Naive thymus-derived CD4-positive, alpha-beta T cell (primary cell): Measurements from ENCODE around the gene SRMS. TPM values are rescaled to one million over a fixed set of nuclear protein-coding genes. Genes with fewer than 3 reads are reported as not detected.

Experiments used
- ATAC-seq: fragments of 150-1000 bp; cut with Tn5 transposase; 2 replicates; pipeline ENCODE4 v1.10.0; 2021; ENCODE audit warnings: mild to moderate bottlenecking, moderate library complexity
- CTCF ChIA-PET: fragments of 350-600 bp; sonication (Branson Sonifier 250); formaldehyde crosslinking; loops from one replicate; lab custom pipeline; 2021; ENCODE audit warnings: antibody characterized with exemption; lab: Charles Lee
- POLR2A ChIA-PET: fragments of 350-600 bp; sonication (Branson Sonifier 250); formaldehyde crosslinking; loops from one replicate; lab custom pipeline; 2021; ENCODE audit warnings: antibody characterized with exemption, inconsistent platforms; lab: Charles Lee
- DNase-seq, 9 donors: peaks; one replicate each; pipeline versions ENCODE4 v3.0.0 to v3.0.0-alpha.2; 2020 to 2022; ENCODE audit warnings: mixed read lengths in 1 of 9
- H3K27ac ChIP-seq: one replicate; pipeline ENCODE4 v1.7.0; 2013; ENCODE audit warnings: mild to moderate bottlenecking, low read depth, low read length, moderate library complexity
- H3K27me3 ChIP-seq, 2 donors: one replicate each; pipeline ENCODE4 v1.7.0; 2013; ENCODE audit warnings: low read length in 2 of 2, mild to moderate bottlenecking in 2 of 2, moderate library complexity in 2 of 2; ENCODE audit not compliant: control insufficient read depth in 2 of 2, insufficient read depth in 2 of 2
- H3K36me3 ChIP-seq, 3 experiments: 1 replicate in 2 of 3; 2 replicates in 1 of 3; pipeline ENCODE4 v1.7.0; 2013; ENCODE audit warnings: low read length in 3 of 3, mild to moderate bottlenecking in 3 of 3, moderate library complexity in 1 of 3; ENCODE audit not compliant: insufficient read depth in 3 of 3, control insufficient read depth in 2 of 3
- H3K4me1 ChIP-seq, 2 donors: one replicate each; pipeline ENCODE4 v1.7.0; 2013; ENCODE audit warnings: low read length in 2 of 2, mild to moderate bottlenecking in 2 of 2, moderate library complexity in 1 of 2; ENCODE audit not compliant: control insufficient read depth in 2 of 2, insufficient read depth in 2 of 2
- H3K4me3 ChIP-seq: 2 replicates; pipeline ENCODE4 v1.7.0; 2013; ENCODE audit warnings: mild to moderate bottlenecking, low read length
- H3K9me3 ChIP-seq, 3 experiments: 1 replicate in 2 of 3; 2 replicates in 1 of 3; pipeline ENCODE4 v1.7.0; 2013; ENCODE audit warnings: low read length in 3 of 3; ENCODE audit not compliant: control insufficient read depth in 2 of 3
- H3K27ac Mint-ChIP-seq, 9 donors: one replicate each; pipeline ENCODE4 v1.8.0; 2020 to 2022; ENCODE audit warnings: mixed read lengths in 9 of 9, mild to moderate bottlenecking in 8 of 9, moderate library complexity in 5 of 9, inconsistent platforms in 2 of 9
- H3K27me3 Mint-ChIP-seq, 5 donors: one replicate each; pipeline ENCODE4 v1.8.0; 2021 to 2022; ENCODE audit warnings: mixed read lengths in 5 of 5, mild to moderate bottlenecking in 1 of 5
- H3K36me3 Mint-ChIP-seq, 5 donors: one replicate each; pipeline ENCODE4 v1.8.0; 2020 to 2022; ENCODE audit warnings: mixed read lengths in 5 of 5, mild to moderate bottlenecking in 3 of 5, inconsistent platforms in 1 of 5
- H3K4me1 Mint-ChIP-seq, 7 donors: one replicate each; pipeline ENCODE4 v1.8.0; 2020 to 2022; ENCODE audit warnings: mixed read lengths in 7 of 7, mild to moderate bottlenecking in 3 of 7, inconsistent platforms in 1 of 7
- H3K4me3 Mint-ChIP-seq, 10 donors: one replicate each; pipeline ENCODE4 v1.8.0; 2020 to 2022; ENCODE audit warnings: mild to moderate bottlenecking in 10 of 10, mixed read lengths in 10 of 10, moderate library complexity in 6 of 10, inconsistent platforms in 2 of 10
- H3K9me3 Mint-ChIP-seq, 11 donors: one replicate each; pipeline ENCODE4 v1.8.0; 2020 to 2022; ENCODE audit warnings: mixed read lengths in 11 of 11, mild to moderate bottlenecking in 4 of 11, inconsistent platforms in 1 of 11, moderate library complexity in 1 of 11
- intact Hi-C, 2 donors: fragments of 100-400 bp; cut with micrococcal nuclease; formaldehyde crosslinking; loops; one replicate each; pipeline ENCODE4 v1.15.1; 2023
- polyA plus RNA-seq, 2 donors: library from polyadenylated mRNA; unstranded; fragments of 300-500 nt; fragmentation: Illumina TruSeq; gene quantifications; one replicate each; pipeline ENCODE4 v1.2.3, GENCODE V29; 2021
- total RNA-seq, 6 experiments: library from RNA in 5 of 6; stranded (reverse) in 5 of 6; gene quantifications; 1 replicate in 5 of 6; 2 replicates in 1 of 6; pipeline ENCODE4 v1.2.3 and lab custom pipeline; 2021 to 2026

Gene SRMS
- total and polyA plus RNA-seq, 7 experiments from 2014 or later = 0.24 TPM; not detected in 6

DNA sequence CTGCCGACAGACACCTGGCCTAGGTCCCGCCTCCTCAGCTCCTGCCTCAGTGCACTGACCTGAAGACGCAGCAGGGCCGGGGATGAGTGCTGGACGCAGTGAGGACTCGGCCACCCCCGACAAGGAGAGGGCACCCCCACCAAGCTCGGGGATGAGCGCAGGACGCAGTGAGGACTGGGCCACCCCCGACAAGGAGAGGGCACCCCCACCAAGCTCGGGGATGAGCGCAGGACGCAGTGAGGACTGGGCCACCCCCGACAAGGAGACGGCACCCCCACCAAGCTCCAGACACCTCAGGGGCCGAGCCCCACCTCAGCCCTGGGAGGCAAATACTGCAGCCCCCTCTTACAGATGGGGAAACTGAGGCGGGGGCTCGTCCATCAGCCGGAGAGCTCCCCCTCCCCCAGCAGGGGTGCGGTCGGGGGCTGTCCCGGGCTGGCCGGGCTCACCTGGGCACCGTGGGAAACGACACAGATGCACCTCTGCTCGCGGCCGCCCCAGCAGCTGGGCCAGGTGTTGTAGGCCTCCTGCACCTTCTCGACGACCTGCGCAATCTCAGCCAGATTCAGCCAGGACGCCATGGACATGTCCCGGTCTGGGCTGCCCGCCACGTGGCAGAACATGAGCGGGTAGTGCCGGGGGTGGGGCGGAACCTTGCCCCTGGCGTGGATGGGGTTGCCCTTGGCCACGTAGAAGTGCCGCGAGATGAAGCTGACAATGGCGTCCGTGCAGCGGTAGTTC lies 19.0 kb upstream of the SRMS start:
- Mint-ChIP-seq H3K36me3 (peaks cover 0 to 11% (median 0%) of the 10 kb centered on the region in 5 donors), H3K4me3 (peak overlapping the region in 4 of 10 donors; percentile 25 to 86 (median 83)), H3K27ac (no peak overlapping the region), H3K9me3 (peaks cover 0 to 2% (median 0%) of the 10 kb centered on the region in 11 donors), H3K4me1 (peaks cover 9 to 34% (median 21%) of the 10 kb centered on the region in 7 donors), H3K27me3 (no peaks in the 10 kb centered on the region)
- no peak for ATAC-seq
- intact Hi-C loops = loop anchor here in 1 of 2 donors (2.0 kb wide), 1 partner anchor 14 kb away; no protein-coding TSS in a partner anchor
- no peaks in the 10 kb centered on the region for H3K9me3 ChIP-seq
- POLR2A ChIA-PET = interaction anchor here (1.1 to 2.9 kb wide), 5 partner anchors 12 to 171 kb away, joined by 3 to 10 read pairs (median 5); partner anchors contain the start of genes FNDC11 and PTK6
- H3K4me1 ChIP-seq = peaks cover 19 to 28% of the 10 kb centered on the region in 2 donors
- no peak for DNase-seq
- H3K36me3 ChIP-seq = peaks cover 0 to 43% (median 3%) of the 10 kb centered on the region in 3 experiments
- no peak overlapping the region for H3K27ac ChIP-seq
- H3K4me3 ChIP-seq = no peak overlapping the region
- CTCF ChIA-PET = no interaction called here
- H3K27me3 ChIP-seq = no peaks in the 10 kb centered on the region

DNA sequence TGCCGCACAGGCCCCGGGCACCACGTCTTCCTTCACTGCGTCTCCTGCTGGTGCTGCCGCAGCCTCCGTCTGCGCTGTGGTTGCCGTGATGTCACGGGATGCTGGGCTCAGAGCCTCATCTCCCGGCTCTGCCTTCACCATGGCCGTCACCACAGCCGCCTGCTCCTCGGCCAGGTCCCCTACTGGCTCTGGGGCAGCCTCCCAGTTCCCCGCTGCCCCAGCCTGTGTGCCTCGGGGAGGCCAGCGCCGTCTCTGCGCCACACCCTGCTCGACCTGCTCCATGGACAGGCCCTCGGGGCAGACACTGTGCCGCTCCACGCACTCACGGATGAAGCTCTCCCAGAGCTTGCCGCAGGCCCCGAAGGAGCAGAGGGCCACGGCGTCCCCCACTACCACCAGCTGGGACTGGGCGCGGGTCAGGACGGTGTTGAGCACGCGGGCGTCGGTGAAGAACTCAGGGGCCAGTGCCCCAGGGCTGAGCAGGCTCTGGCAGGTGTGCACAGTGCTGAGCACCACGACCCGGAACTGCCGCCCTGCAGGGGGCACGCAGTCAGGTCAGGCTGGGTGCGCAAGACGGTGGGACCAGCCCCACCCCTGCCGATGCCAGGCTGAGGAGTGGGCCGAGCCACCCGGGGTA lies 18.3 kb upstream of the SRMS start:
- DNase-seq (no peak), ATAC-seq (no peak)
- Histone ChIP-seq H3K36me3 (peaks cover 0 to 50% (median 3%) of the 10 kb centered on the region in 3 experiments), H3K4me1 (peaks cover 19 to 28% of the 10 kb centered on the region in 2 donors), H3K27me3 (no peaks in the 10 kb centered on the region), H3K27ac (no peak overlapping the region), H3K9me3 (no peaks in the 10 kb centered on the region), H3K4me3 (no peak overlapping the region)
- H3K9me3 Mint-ChIP-seq = peaks cover 0 to 2% (median 0%) of the 10 kb centered on the region in 11 donors
- ChIA-PET CTCF (no interaction called here), POLR2A (interaction anchor here (1.1 to 2.9 kb wide), 2 partner anchors 11 to 24 kb away, joined by 3 to 10 read pairs; partner anchors contain the start of gene FNDC11)
- intact Hi-C loops = loop anchor here in 1 of 2 donors (2.0 kb wide), 1 partner anchor 13 kb away; no protein-coding TSS in a partner anchor
- peak overlapping the region in 1 of 9 donors; percentile 21 for H3K27ac Mint-ChIP-seq
- peaks cover 0 to 11% (median 0%) of the 10 kb centered on the region in 5 donors for H3K36me3 Mint-ChIP-seq
- H3K27me3 Mint-ChIP-seq = no peaks in the 10 kb centered on the region
- peaks cover 9 to 34% (median 21%) of the 10 kb centered on the region in 7 donors for H3K4me1 Mint-ChIP-seq
- no peak overlapping the region for H3K4me3 Mint-ChIP-seq

DNA sequence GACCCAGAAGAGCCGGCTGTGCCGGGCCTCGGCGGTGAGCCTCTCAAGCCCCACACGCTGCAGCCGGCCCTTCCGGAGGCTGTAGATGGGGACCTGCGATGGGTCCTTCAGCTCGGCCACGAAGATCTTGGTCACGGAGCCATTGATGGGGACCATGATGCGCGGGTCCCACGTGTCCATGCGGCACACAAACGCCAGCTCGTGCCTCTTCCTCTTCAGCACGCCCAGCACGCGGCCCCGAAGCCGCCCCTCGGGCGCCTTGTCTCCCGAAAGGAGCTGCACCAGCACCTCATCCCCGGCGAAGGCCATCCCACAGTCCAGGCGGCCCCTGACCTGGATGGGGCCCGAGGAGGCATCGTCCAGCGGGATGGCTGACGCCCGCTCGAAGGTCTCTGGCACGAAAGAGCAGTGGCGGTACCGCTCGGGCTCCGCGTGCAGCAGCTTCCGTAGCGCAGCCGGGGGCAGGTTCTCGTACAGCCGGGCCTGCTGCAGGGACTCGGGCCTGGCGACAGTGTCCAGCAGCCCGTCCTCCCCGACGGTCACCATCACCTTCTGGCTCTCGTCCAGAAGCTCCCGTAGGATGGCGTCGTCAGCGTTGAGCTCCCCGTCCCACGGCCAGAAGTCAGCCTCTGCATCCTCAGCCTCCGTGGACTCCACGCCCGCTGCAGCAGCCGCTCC lies 17.6 kb upstream of the SRMS start:
- Mint-ChIP-seq H3K36me3 (peaks cover 0 to 15% (median 4%) of the 10 kb centered on the region in 5 donors), H3K27ac (peak overlapping the region in 1 of 9 donors; percentile 21), H3K4me1 (peaks cover 9 to 32% (median 21%) of the 10 kb centered on the region in 7 donors), H3K9me3 (peaks cover 0 to 4% (median 0%) of the 10 kb centered on the region in 11 donors), H3K27me3 (no peaks in the 10 kb centered on the region), H3K4me3 (no peak overlapping the region)
- intact Hi-C loops = no loop called here
- Histone ChIP-seq H3K4me1 (peaks cover 19 to 28% of the 10 kb centered on the region in 2 donors), H3K27ac (no peak overlapping the region), H3K9me3 (no peaks in the 10 kb centered on the region), H3K4me3 (no peak overlapping the region), H3K36me3 (peaks cover 0 to 57% (median 3%) of the 10 kb centered on the region in 3 experiments), H3K27me3 (no peaks in the 10 kb centered on the region)
- no peak for ATAC-seq
- no peak for DNase-seq
- ChIA-PET CTCF (no interaction called here), POLR2A (no interaction called here)

GRCh38 chr20:63564036-63564810 lies 16.7 kb upstream of the SRMS start:
- Histone ChIP-seq H3K4me1 (peaks cover 18 to 22% of the 10 kb centered on the region in 2 donors), H3K27me3 (no peaks in the 10 kb centered on the region), H3K9me3 (no peaks in the 10 kb centered on the region), H3K36me3 (peaks cover 0 to 62% (median 3%) of the 10 kb centered on the region in 3 experiments), H3K27ac (no peak overlapping the region), H3K4me3 (no peak overlapping the region)
- H3K9me3 Mint-ChIP-seq = peaks cover 0 to 2% (median 0%) of the 10 kb centered on the region in 11 donors
- H3K27me3 Mint-ChIP-seq = no peaks in the 10 kb centered on the region
- DNase-seq (no peak), ATAC-seq (no peak)
- CTCF ChIA-PET = no interaction called here
- H3K4me3 Mint-ChIP-seq = no peak overlapping the region
- POLR2A ChIA-PET = no interaction called here
- intact Hi-C loops = no loop called here
- no peak overlapping the region for H3K27ac Mint-ChIP-seq
- H3K4me1 Mint-ChIP-seq = peaks cover 9 to 24% (median 18%) of the 10 kb centered on the region in 7 donors
- H3K36me3 Mint-ChIP-seq = peaks cover 0 to 17% (median 4%) of the 10 kb centered on the region in 5 donors

DNA sequence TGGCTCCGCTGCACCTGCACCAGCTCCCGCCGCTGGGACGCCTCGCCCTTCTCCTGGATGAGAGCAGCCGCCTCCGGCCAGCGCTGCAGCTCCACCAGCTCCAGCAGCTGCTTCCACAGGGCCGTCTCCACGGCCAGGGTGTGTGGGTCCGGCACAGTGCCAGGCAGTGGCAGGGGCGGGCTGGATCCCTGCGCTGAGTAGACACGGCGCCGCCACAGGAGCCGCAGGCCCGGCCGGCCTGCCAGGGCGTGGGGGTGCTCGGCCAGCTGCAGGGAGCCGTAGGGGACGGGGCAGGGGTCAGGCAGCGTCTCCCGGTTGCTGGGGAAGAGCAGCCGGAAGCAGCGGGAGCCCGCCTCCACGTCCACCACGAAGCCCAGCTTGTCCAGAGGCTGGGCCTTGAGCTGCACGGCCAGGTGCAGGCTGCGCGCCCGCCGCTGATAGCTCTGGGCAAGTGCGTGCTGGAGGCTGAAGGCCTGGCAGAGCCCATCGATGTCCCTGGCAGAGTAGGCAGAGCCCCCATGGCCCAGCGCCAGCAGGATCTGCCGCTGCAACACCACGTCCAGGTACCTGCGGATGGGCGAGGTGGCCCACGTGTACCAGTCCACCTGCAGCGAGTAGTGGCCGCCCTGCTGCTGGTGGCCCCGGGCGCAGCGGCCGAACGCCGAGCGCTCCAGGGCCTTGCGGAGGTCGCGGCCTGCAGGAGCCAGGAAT lies 15.8 kb upstream of the SRMS start:
- H3K4me3 Mint-ChIP-seq = no peak overlapping the region
- ChIA-PET POLR2A (no interaction called here), CTCF (no interaction called here)
- no peak for DNase-seq
- H3K9me3 Mint-ChIP-seq = peaks cover 0 to 2% (median 0%) of the 10 kb centered on the region in 11 donors
- H3K27ac Mint-ChIP-seq = no peak overlapping the region
- no peaks in the 10 kb centered on the region for H3K27me3 Mint-ChIP-seq
- H3K9me3 ChIP-seq = no peaks in the 10 kb centered on the region
- peaks cover 0 to 62% (median 3%) of the 10 kb centered on the region in 3 experiments for H3K36me3 ChIP-seq
- ATAC-seq = no peak
- H3K27ac ChIP-seq = no peak overlapping the region
- H3K36me3 Mint-ChIP-seq = peaks cover 0 to 23% (median 4%) of the 10 kb centered on the region in 5 donors
- H3K4me1 ChIP-seq = peaks cover 11 to 14% of the 10 kb centered on the region in 2 donors
- no peak overlapping the region for H3K4me3 ChIP-seq
- intact Hi-C loops = no loop called here
- peaks cover 9 to 16% (median 11%) of the 10 kb centered on the region in 7 donors for H3K4me1 Mint-ChIP-seq
- no peaks in the 10 kb centered on the region for H3K27me3 ChIP-seq
